ENCODE results near the gene RAD9A.

The RAD9A gene

DNA sequence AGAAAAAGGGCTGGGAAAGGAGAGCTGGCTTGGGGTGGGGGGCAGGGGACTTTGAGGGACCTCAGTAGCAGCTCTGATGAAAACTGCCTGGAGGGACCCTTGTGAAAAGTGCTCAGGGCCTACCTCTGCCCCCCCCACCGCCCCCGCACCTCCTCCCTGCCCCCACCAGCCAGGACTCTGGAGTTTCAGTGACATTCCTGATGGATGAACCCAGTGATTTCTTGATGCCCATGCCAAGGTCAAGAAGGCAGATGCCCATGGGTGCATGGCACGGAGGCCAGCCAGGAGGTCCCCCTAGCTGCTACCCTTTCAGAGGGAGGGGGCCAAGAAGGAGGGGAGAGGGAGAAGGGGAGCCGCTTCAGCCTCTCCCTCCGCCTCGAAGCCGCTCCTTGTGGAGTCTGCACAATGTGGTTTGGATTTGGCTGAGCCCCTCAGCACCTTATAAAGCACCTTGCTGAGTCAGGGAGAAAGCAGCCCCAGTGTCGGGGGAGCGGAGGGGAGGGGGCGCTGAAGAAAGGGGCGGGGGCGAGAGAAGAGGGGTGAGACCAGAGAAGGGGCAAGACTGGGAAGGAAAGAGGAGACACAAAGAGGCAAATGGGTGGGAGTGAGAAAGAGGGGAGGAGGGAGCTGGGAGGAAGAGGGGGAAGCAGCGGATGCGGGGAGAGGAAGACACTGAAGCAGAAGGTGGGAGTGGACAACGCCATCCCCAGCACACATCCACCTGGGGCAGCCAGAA lies 16.3 kb upstream of the RAD9A start:
- DNase-seq, result no peak

DNA sequence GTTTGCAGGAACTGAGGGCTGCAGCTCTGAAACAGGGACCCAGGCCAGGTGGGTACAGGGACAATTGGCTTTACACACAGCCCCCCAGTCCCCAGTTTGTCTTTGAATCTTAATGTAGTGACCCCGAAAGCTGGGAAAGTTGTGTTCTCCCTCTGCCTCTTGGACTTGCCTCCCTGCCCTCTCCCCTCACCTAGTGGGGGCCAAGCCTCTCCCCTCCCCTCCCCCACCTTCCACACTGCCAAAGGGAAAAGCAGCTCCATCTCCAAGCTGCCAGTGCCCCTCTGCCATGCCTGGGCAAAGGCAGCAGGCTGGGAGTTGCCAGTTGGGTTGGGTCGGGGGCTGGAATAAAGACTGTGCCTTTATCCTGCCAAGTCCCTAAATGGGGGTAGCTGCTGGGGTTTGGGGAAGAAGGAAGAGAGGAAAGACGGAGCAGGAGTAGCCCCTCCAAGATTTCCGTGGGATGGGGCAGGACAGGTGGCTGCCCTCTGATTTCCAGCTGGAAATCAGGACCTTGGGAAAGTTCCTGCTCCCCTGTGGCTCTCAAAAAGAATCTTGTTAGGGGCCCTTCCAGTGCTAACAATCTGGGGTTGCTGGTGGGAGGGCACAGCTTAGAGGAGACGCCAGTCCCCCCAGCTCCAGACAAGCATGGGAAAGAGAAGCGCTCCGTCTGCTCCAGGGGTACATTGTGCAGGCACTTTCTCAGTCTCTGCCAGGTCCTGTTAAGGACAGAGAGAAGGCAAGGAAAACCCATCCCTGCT lies 15.5 kb upstream of the RAD9A start:
- no peak for DNase-seq

DNA sequence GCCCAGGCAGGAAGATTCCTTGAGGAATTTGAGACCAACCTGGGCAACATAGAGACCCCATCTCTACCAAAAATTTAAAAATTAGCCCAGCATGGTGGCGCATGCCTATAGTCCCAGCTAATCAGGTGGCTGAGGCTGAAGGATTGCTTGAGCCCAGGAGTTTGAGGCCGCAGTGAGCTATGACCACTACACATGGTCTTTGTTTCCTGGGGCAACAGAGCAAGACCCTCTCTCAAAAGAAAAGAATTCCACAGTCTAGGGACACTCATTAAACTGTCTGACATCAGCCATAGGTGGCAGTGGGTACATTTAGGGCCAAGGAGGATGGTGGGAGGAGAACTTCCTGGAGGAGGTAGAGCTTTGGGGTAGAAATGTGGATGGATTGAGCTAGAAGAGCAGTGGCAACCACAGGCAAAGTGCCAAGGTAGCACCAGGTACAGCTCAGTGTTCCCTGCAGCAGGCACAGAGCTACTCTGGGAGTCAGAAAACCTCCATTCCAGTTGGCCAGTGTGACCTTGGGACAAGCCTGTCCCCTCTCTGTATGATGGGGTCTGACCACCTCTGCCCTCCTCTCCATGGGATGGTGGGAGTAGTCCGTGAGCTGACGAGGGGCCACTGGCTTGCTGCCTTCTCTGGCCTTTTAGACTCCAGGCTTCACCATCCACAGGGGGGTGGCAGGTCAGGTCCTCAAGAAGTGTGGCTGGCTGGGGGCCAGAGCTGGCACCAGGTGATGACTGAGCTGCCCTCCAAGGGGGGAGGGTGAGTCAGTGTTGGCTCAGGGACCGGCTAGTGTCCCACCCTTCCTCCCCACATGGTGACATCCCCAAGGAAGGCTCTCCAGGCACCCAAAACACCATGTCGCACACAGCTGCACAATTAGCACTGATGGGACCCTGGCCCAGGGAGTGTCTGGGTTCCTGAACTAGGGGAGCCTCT lies 14.6 kb upstream of the RAD9A start:
- no peak for DNase-seq

DNA sequence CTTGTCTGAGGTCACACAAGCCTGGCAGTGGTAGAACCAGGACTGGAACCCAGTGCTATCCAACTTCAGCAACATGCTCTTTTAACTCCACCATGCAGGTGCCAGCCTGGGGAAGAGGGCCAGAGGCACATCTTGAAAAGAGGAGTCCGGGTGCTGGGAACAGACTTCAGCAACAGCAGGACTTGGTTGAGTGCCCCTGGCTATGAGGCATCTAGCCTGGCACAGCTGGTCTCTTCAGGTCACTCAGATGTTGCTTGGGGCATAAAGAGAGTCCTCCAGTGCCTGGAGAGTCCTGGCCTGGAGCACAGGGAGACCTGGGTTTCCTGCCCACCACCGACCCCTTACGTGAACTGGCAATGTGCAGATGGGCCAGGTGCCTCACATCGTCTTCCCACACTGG lies 13.2 kb upstream of the RAD9A start:
- DNase-seq, result no peak

GRCh38 chr11:67379061-67380058 lies 12.4 kb upstream of the RAD9A start:
- no peak for DNase-seq

- no peak for DNase-seq
Observed at GRCh38 chr11:67381244-67381972, 10.4 kb upstream of the RAD9A start.

DNA sequence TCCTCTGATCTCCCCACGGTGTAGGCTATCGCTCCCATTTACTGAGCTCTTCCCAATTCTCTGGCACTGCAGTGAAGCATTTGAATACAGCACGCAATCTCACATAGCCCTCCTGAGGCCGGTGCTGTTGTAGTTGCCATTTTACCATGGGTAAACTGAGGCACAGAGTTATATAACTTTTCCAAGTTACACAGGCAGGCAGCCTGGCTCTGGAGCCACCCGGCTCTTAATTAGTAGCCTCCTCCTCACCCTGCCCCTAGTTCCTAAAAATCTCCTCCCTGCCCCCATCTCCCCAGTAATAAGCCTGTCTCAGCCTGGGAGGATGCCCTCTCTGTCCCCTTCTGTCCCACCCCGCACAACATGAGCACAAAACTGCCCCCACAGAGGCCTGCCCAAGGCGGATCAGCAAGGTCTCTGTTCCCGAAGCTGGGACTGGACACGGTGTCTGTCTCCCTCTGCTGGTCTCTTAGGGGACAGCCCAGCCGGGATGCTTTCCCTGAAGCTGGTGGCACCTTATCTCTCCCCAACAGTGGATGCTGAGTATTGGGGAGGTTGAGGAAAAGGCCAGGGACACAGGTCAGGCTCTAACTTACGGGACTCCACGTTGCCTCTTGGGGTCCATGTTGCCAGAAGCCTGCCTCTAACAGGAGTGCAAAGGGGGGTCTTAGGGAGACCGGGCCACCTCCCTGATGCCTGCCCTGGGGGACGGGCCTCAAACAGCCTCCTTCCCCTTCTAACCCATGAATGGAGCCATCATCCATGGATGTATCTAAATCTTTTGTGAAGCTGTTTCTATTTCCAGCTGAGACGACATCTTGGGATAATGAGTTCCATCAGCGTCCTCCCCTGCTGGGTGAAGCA lies 9.3 kb upstream of the RAD9A start:
- DNase-seq, result peak; percentile 54

GRCh38 chr11:67384851-67385366 lies 6.9 kb upstream of the RAD9A start:
- DNase-seq, result no peak

DNA sequence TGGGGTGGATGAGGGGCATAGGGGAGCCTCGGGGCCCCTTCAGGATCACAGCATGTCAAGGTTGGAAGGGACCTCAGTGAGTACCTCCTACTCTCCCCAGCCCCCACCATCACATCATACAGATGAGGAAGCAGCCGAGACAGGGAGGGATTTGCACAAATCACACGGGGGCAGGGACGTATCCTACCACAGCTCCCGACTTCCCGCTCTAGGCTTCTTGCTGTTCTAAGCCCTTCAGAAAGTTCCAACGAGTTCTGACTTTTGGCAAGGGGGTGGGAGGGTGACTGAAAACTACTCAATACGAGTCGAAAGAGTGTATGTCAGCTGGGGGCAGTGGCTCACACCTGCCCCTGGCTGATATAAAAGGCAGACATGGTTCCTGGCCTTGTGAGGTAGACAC lies 4.7 kb upstream of the RAD9A start:
- no peak for DNase-seq

- DNase-seq, result no peak
Observed at GRCh38 chr11:67387518-67387917, 4.3 kb upstream of the RAD9A start.

- no peak for DNase-seq
Observed at GRCh38 chr11:67389477-67389876, 2.3 kb upstream of the RAD9A start.

- DNase-seq, result no peak
Observed at GRCh38 chr11:67390947-67391303, 861 bp upstream of the RAD9A start.

GRCh38 chr11:67392183-67392715 lies 463 bp downstream of the RAD9A start:
- DNase-seq, result no peak

GRCh38 chr11:67393437-67393836 lies 1.7 kb downstream of the RAD9A start:
- DNase-seq, result no peak

GRCh38 chr11:67393990-67394389 lies 2.2 kb downstream of the RAD9A start:
- no peak for DNase-seq

GRCh38 chr11:67395555-67396258 lies 3.9 kb downstream of the RAD9A start:
- DNase-seq, result no peak

- no peak for DNase-seq
Observed at GRCh38 chr11:67396259-67396581, 4.4 kb downstream of the RAD9A start.

DNA sequence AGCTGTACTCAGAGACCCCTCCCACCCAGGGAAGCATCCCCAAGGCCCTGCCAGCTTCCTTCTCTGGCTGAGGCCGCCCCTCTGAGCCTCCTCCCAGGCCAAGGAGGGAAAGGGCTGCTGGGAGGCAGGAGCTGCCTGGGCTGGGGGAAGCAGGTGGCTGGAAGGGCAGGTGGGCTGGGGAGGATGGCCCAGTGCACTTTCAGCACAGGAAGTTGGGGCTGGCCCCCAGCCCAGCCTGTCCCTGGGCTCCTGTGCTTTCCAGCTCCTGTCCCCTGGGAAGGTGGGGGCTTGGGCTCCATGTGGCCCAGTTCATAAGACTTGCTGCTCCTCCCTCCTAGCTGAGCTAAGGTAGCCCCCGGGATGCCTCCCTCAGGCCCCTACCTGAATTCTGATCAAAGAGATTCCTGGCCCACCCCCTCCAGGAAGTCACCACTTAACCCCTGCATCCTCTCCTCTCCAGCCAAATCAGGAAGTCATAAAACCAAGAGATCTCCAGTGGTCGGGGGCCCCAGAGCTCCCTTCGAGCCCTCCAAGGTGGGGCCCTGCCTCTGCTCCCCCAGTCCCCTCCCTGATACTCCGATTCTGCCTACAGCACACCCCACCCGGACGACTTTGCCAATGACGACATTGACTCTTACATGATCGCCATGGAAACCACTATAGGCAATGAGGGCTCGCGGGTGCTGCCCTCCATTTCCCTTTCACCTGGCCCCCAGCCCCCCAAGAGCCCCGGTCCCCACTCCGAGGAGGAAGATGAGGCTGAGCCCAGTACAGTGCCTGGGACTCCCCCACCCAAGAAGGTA lies 5.0 kb downstream of the RAD9A start:
- DNase-seq, result no peak

DNA sequence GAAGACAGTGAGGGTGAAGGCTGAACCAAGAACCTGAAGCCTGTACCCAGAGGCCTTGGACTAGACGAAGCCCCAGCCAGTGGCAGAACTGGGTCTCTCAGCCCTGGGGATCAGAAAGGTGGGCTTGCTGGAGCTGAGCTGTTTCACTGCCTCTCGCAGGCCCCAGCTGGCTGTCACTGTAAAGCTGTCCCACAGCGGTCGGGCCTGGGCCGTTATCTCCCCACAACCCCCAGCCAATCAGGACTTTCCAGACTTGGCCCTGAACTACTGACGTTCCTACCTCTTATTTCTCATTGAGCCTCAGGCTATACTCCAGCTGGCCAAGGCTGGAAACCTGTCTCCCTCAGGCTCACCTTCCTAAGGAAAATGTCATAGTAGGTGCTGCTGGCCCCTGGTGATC lies 5.8 kb downstream of the RAD9A start:
- no peak for DNase-seq
